Heart right ventricle (tissue), 16 donors: ENCODE results near the gene STK17A. TPM values are rescaled to one million over a fixed set of nuclear protein-coding genes. Genes with fewer than 3 reads are reported as not detected.
A peak's percentile ranks its signal among the peaks of the same experiment; 100 is the strongest.

Experiments
- ATAC-seq, 8 donors: fragments of 200-7000 bp; cut with Tn5 transposase; one replicate each; pipeline ENCODE4 v1.9.1; 2020; ENCODE audit warnings: mild to moderate bottlenecking in 8 of 8, moderate library complexity in 8 of 8, moderate number of reproducible peaks in 1 of 8
- DNase-seq, 2 donors: peaks; one replicate each; pipeline ENCODE4 v3.0.0-alpha.2; 2020
- H3K27ac ChIP-seq, 10 donors: fragments of 200-600 bp; sonication (generic) in 2 of 10; one replicate each; pipeline versions ENCODE4 v1.5.0 to v1.8.0; 2020 to 2022; ENCODE audit warnings: mild to moderate bottlenecking in 3 of 10
- H3K27me3 ChIP-seq, 7 donors: fragments of 200-600 bp; one replicate each; pipeline ENCODE4 v1.8.0; 2021 to 2022; ENCODE audit warnings: mild to moderate bottlenecking in 2 of 7
- H3K36me3 ChIP-seq, 9 donors: fragments of 200-600 bp; sonication (generic) in 1 of 9; one replicate each; pipeline versions ENCODE4 v1.5.0 to v1.8.0; 2020 to 2022; ENCODE audit warnings: mild to moderate bottlenecking in 2 of 9
- H3K4me1 ChIP-seq, 9 donors: fragments of 200-600 bp; sonication (generic) in 1 of 9; one replicate each; pipeline versions ENCODE4 v1.5.0 to v1.8.0; 2020 to 2022; ENCODE audit warnings: mild to moderate bottlenecking in 4 of 9
- H3K4me3 ChIP-seq, 10 donors: fragments of 200-600 bp; sonication (generic) in 2 of 10; one replicate each; pipeline versions ENCODE4 v1.5.0 to v1.8.0; 2020 to 2022; ENCODE audit warnings: mild to moderate bottlenecking in 7 of 10, moderate library complexity in 2 of 10
- H3K9me3 ChIP-seq, 11 donors: fragments of 200-600 bp in 10 of 11; sonication (generic) in 2 of 11; one replicate each; pipeline versions ENCODE4 v1.5.0 to v1.8.0; 2013 to 2022; ENCODE audit warnings: mild to moderate bottlenecking in 2 of 11, control low read depth in 1 of 11, moderate library complexity in 1 of 11
- CTCF ChIP-seq, 9 donors: fragments of 200-600 bp; sonication (generic) in 2 of 9; IDR thresholded peaks; one replicate each; pipeline versions ENCODE4 v1.5.0 to v1.8.0; 2021 to 2022; ENCODE audit warnings: antibody characterized with exemption in 9 of 9, mild to moderate bottlenecking in 5 of 9, moderate library complexity in 1 of 9
- whole genome bisulfite sequencing, 2 donors: extraction: QIAGEN DNeasy Blood & Tissue Kit; methylation state at CpG; one replicate each; pipeline ENCODE4 v1.1.7; 2013; ENCODE audit warnings: inconsistent platforms in 1 of 2; 5-methylcytosine and 5-hydroxymethylcytosine counted together
- intact Hi-C, 10 donors: fragments of 100-400 bp; cut with DNase I; formaldehyde crosslinking; loops; one replicate each; pipeline versions ENCODE4 v1.11.1 to v1.14.2; 2022
- long read RNA-seq, 3 donors: library from polyadenylated mRNA; unstranded; transcript quantifications; one replicate each; pipeline ENCODE4 v2.0.0, GENCODE V29; 2020 to 2021
- polyA plus RNA-seq, 2 donors: library from polyadenylated mRNA; stranded (reverse); fragments of 200-250 nt; gene quantifications; one replicate each; pipeline ENCODE4 v1.2.3, GENCODE V29; 2013
- total RNA-seq, 10 donors: library from RNA; stranded (reverse); fragmentation: NEBNext Ultra II Directional in 3 of 10; extraction: Animal tissue kit (Norgen Biotek cat#: 25700) in 3 of 10; gene quantifications; one replicate each; pipeline versions ENCODE4 v1.2.1 to v1.2.4, GENCODE V29; 2021 to 2023
- donor health status: Arrhythmogenic right ventricular cardiomyopathy.
- donor health status: ischemic (EF 13 %, LVEDD 7.1; RV severe dilation, severe dysfunction).
- donor health status: healthy with polysubstance abuse.
- donor health status: DM: no; HTN: yes; CAD: no.
- donor health status: DM: no; HTN: no; CAD: no.
- donor health status: ischemic (EF 25% LVEDD 6.9; RV normal size, moderate dysfunction).
- donor health status: ischemic (EF 25% LVEDD 5.7; RV mildly dilated, moderate dysfunction).
- donor health status: healthy.
- donor health status: DM: yes; HTN: yes; CAD: no.
- donor health status: Ischemic cardiomyopathy.
- donor health status: ischemic (EF 35%, LVEDD 5.7; RV mildly dilated, moderate dysfunction).
- donor health status: nonischemic (EF 11% LVEDD 7.7; RV severe dilation, severe dysfunction).
- donor health status: DM: yes; HTN: yes; CAD: no.
- donor health status: PGD.
- donor health status: ischemic (EF 29% LVEDD 5.4; RV normal size, mild dysfunction).
- donor health status: nonischemic (EF 23%, LVEDD 6.1; RV moderate dilation, normal function).

Gene STK17A
- total RNA-seq, result 10 to 100 TPM; 10.6 to 37.4 (median 23.3) TPM
- 10 to 100 TPM in 1 of 2 donors, 1 to 10 TPM in 1; 7.8 to 11.5 TPM for polyA plus RNA-seq
- long read RNA-seq, donor 1, transcript STK17A-201 (7 exons, 3,368 nt), result major isoform, 35 of 42 reads
- long read RNA-seq, donor 1, partial matches to known transcripts, result 0 of 42 reads
- long read RNA-seq, donor 1, other reads (novel, unspliced or antisense), result 7 of 42 reads
- long read RNA-seq, donor 2, transcript STK17A-201 (7 exons, 3,368 nt), result major isoform, 41 of 52 reads
- long read RNA-seq, donor 2, partial matches to known transcripts, result 6 of 52 reads
- long read RNA-seq, donor 2, other reads (novel, unspliced or antisense), result 5 of 52 reads
- long read RNA-seq, donor 3, transcript STK17A-201 (7 exons, 3,368 nt), result major isoform, 15 of 28 reads
- long read RNA-seq, donor 3, partial matches to known transcripts, result 2 of 28 reads
- long read RNA-seq, donor 3, other reads (novel, unspliced or antisense), result 11 of 28 reads

GRCh38 chr7:43582503-43583423, at the start of gene STK17A:
Gene STK17A (plus strand): TSS chr7:43583108. CDS start chr7:43583244, 136 bp downstream.
- peak; percentile 91 to 93 for DNase-seq
- Histone ChIP-seq H3K36me3 (no peaks in the 10 kb centered on the region), H3K9me3 (peaks cover 0 to 4% (median 0%) of the 10 kb centered on the region in 11 donors), H3K4me1 (peaks cover 0 to 31% (median 22%) of the 10 kb centered on the region in 9 donors), H3K27ac (peak within 1 kb of the TSS; percentile 65 to 98 (median 95)), H3K27me3 (peaks cover 0 to 13% (median 0%) of the 10 kb centered on the region in 7 donors), H3K4me3 (peak within 1 kb of the TSS; percentile 70 to 97 (median 86))
- peak; percentile 93 to 99 (median 96) for ATAC-seq
- TF ChIP-seq CTCF (IDR thresholded peaks at IDR 0.05), result peak; percentile 91 to 99 (median 96)
- 1 to 2% methylated on average over 60 to 83 of the region's 83 CpGs for WGBS, 2 donors
- intact Hi-C loops, result loop anchor here (1.0 to 10.0 kb wide), 13 partner anchors 65 to 256 kb away; partner anchors contain the start of gene COA1 (in 1 of the 10)

- no peak for ATAC-seq
- no peak overlapping the region for H3K27ac ChIP-seq
Measured at GRCh38 chr7:43533801-43534479, 49.0 kb upstream of the STK17A start.

GRCh38 chr7:43535031-43535451, 47.9 kb upstream of the STK17A start:
- DNase-seq (no peak), ATAC-seq (peak in 1 of 8 donors; percentile 27)
- intact Hi-C loops, result no loop called here
- no peak for TF ChIP-seq CTCF (IDR thresholded peaks at IDR 0.05)
- Histone ChIP-seq H3K36me3 (no peaks in the 10 kb centered on the region), H3K9me3 (no peaks in the 10 kb centered on the region), H3K4me1 (peaks cover 0 to 13% (median 0%) of the 10 kb centered on the region in 9 donors), H3K27ac (peak overlapping the region in 1 of 10 donors; percentile 15), H3K4me3 (no peak overlapping the region), H3K27me3 (no peaks in the 10 kb centered on the region)
- WGBS, 2 donors, result 84 to 89% methylated on average over 4 of the region's 4 CpGs

More at GRCh38 chr7:43533801-43534479, 49.0 kb upstream of the STK17A start:
- H3K36me3 ChIP-seq, result no peaks in the 10 kb centered on the region
- no peak overlapping the region for H3K4me3 ChIP-seq
- DNase-seq, result no peak
- H3K27me3 ChIP-seq, result no peaks in the 10 kb centered on the region
- peaks cover 0 to 13% (median 0%) of the 10 kb centered on the region in 9 donors for H3K4me1 ChIP-seq
- intact Hi-C loops, result no loop called here
- no peak for TF ChIP-seq CTCF (IDR thresholded peaks at IDR 0.05)
- 68 to 76% methylated on average over 6 of the region's 6 CpGs for WGBS, 2 donors
- H3K9me3 ChIP-seq, result no peaks in the 10 kb centered on the region
